ENCODE data around the gene SPSB4. TPM values are rescaled to one million over a fixed set of nuclear protein-coding genes. Genes with fewer than 3 reads are reported as not detected.

Gene SPSB4
- total RNA-seq, 1 donor from 2014 or later = 0.58 TPM

DNA sequence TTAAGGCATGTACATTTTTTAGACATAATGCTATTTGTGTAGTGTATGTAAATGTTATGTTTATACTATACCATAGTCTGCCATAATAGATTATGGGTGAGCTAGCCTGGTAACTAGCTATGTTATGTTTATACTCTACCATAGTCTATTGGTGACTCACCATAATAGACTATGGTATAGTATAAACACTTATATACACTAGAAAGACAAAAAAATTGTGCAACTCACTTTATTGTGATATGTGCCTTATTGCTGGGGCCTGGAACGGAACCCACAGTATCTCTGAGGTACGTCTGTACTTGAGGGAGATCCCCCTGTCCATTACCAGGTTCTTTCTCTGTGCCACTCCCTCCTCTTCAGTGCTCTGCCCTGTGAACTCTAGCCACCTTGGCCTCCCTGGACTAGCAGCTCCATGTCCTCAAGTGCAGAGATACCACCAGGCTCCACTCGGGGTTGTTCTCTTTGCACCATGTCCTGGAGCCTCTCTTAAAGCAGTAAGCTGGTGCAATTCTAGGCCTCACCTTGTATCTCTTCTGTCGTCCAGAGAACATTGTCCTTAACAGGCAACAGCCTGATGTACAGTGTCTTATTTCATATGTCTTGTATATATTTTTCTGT lies 119.6 kb downstream of the SPSB4 start:
- no peak for TF ChIP-seq CTCF (conservative IDR thresholded peaks at IDR 0.05; ENCODE audit: low read depth, low read length)
- DNase-seq (ENCODE audit: low read depth) = no peak
- H3K4me3 ChIP-seq (ENCODE audit: low read depth, low read length) = no peak overlapping the region

- H3K4me3 ChIP-seq (ENCODE audit: low read depth, low read length) = no peak overlapping the region
- DNase-seq (ENCODE audit: low read depth) = no peak
- TF ChIP-seq CTCF (conservative IDR thresholded peaks at IDR 0.05; ENCODE audit: low read depth, low read length) = no peak
These were observed 123.5 kb downstream of the SPSB4 start for GRCh38 chr3:141174674-141175073.

GRCh38 chr3:141176775-141177174 lies 125.6 kb downstream of the SPSB4 start:
- TF ChIP-seq CTCF (conservative IDR thresholded peaks at IDR 0.05; ENCODE audit: low read depth, low read length) = no peak

GRCh38 chr3:141178026-141178425 lies 126.9 kb downstream of the SPSB4 start:
- no peak overlapping the region for H3K4me3 ChIP-seq (ENCODE audit: low read depth, low read length)
- TF ChIP-seq CTCF (conservative IDR thresholded peaks at IDR 0.05; ENCODE audit: low read depth, low read length) = no peak

More at GRCh38 chr3:141176775-141177174, 125.6 kb downstream of the SPSB4 start:
- DNase-seq (ENCODE audit: low read depth) = no peak
- H3K4me3 ChIP-seq (ENCODE audit: low read depth, low read length) = no peak overlapping the region

DNA sequence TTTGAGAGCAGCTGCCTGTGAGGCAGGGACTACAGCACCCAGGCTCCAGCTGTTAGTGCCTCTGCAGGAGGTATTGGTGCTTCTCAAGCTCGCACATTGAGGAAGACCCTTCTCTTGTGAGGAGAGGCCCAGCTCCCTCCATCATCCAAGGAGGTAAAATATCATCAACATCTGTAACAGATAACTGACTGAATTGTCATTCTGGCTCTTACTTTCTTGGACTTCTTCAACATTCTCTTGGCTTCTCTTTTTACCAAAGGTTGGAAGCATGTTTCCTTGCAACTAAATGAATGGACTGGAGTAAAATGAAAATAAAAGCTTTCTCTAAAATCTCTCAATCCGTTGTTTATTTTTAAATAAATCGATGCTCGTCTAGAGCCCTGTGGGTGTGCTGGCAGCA lies 127.4 kb downstream of the SPSB4 start:
- H3K4me3 ChIP-seq (ENCODE audit: low read depth, low read length) = no peak overlapping the region

More at GRCh38 chr3:141178026-141178425, 126.9 kb downstream of the SPSB4 start:
- DNase-seq (ENCODE audit: low read depth) = no peak

DNA sequence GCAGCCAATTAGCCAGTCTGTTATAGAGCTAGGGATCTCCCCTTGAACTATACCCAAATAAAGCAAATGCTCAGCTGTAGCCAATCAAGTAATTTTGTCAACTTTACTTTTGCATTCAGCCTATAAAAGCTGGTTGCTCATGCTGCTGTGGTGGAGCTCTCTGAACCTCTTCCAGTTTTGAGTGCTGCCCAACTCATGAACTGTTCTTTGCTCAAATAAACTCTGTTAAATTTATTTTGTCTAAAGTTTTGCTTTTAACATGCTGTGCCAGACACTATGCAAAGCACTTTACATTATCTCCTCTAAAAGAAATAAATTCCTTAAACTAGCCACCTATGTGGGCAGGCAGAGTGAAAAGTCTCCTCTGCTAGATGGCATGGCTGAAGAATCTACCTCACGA lies 128.8 kb downstream of the SPSB4 start:
- TF ChIP-seq CTCF (conservative IDR thresholded peaks at IDR 0.05; ENCODE audit: low read depth, low read length) = no peak
- H3K4me3 ChIP-seq (ENCODE audit: low read depth, low read length) = no peak overlapping the region
- no peak for DNase-seq (ENCODE audit: low read depth)

More for the DNA sequence above, 127.4 kb downstream of the SPSB4 start:
- TF ChIP-seq CTCF (conservative IDR thresholded peaks at IDR 0.05; ENCODE audit: low read depth, low read length) = no peak
- no peak for DNase-seq (ENCODE audit: low read depth)

DNA sequence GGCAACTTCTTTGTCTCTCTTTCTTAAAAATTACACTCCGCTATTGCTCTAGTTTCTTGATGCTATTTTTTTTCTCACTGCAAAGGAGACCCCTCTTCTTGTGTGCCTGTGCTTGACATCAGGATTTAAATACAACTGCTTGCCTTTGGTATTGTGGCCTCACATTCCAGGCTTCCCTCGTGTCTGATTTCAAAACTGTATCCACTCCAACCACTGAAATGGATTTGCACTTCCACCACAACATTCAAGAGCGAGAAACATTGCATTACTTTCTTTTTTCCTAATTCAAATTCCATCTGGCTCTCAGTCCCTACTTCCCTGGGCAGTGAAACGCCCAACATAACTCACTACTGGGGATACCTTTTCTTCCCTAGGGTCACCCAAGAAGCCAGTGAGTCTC lies 130.0 kb downstream of the SPSB4 start:
- TF ChIP-seq CTCF (conservative IDR thresholded peaks at IDR 0.05; ENCODE audit: low read depth, low read length) = no peak
- no peak overlapping the region for H3K4me3 ChIP-seq (ENCODE audit: low read depth, low read length)
- DNase-seq (ENCODE audit: low read depth) = no peak

All from epithelial cell of proximal tubule (primary cell).